GM12891 (cell line): Measurements from ENCODE around the gene IRF1.

Experiments used
- PAX5 ChIP-seq: IDR thresholded peaks from 2 replicates; pipeline ENCODE4 v1.6.1; 2011; ENCODE audit warnings: low read length, moderate library complexity, mild to moderate bottlenecking; ENCODE audit not compliant: insufficient read depth, severe bottlenecking
- POLR2A ChIP-seq: IDR thresholded peaks from 2 replicates; pipeline ENCODE4 v1.6.1; 2011; ENCODE audit warnings: low read depth, low read length, control low read depth
- POLR2AphosphoS5 ChIP-seq: IDR thresholded peaks from 2 replicates; pipeline ENCODE4 v1.6.1; 2011; ENCODE audit warnings: low read depth, low read length, control low read depth
- POU2F2 ChIP-seq: IDR thresholded peaks from 2 replicates; pipeline ENCODE4 v1.6.1; 2011; ENCODE audit warnings: low read depth, mild to moderate bottlenecking, control low read depth, low read length, moderate library complexity
- SPI1 ChIP-seq: IDR thresholded peaks from 2 replicates; pipeline ENCODE4 v1.6.1; 2011; ENCODE audit warnings: low read depth, low read length, control low read depth
- TAF1 ChIP-seq: IDR thresholded peaks from 2 replicates; pipeline ENCODE4 v1.6.1; 2011; ENCODE audit warnings: low read depth, low read length, control low read depth

DNA sequence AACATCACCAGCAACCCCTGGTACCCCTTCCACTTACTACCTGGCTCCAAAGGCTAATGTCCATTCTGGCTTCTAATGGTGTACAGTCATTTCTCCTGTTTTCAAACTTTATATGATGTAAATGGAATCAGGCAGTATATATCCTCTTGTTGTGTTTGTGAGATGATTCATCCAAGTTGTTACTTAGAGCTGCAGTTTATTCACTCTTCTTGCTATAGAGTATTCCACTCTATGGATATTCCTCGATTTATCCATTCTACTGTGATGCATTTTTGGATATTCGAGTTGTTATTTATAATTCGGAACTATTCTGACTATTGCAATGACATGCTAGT, 32.4 kb downstream of the IRF1 start:
- TF ChIP-seq POLR2A (no peak), TAF1 (no peak), SPI1 (no peak), POLR2AphosphoS5 (no peak), POU2F2 (no peak), PAX5 (no peak)
